A673 (cell line): ENCODE measurements around the gene GALNT7.

Source experiments
- CTCF ChIP-seq: fragments of 300-800, 200-600 bp; sonication (generic); conservative IDR thresholded peaks from 2 replicates; pipeline ENCODE4 v1.5.1; 2017; ENCODE audit warnings: low read depth, mild to moderate bottlenecking, antibody characterized with exemption, low read length, moderate library complexity, mixed read lengths
- EZH2 ChIP-seq: fragments of 200-600 bp; sonication (generic); IDR thresholded peaks from 2 replicates; pipeline ENCODE4 v1.6.1; 2017; ENCODE audit warnings: borderline replicate concordance, low read depth, mild to moderate bottlenecking, mixed read lengths, antibody characterized with exemption, low read length; ENCODE audit not compliant: poor library complexity, severe bottlenecking

DNA sequence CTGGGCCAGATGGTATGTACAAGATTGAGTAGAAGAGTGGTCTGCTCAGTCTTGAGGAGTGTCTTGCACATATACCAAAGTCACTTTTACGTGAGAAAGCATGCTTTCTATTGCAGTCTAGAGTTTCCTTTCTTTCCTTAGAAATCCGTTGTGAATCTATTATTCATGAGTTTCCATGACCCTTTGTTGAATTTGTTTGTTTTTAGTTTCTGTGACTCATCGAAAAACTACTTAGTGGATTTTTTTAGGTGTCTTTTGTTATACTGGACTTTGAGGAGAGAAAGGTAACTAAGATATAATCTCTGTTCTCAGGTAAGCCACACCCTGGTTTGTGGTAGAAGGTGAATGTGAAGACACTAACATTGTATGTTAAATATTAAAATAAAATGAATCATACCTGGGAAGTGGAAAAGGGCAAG, 23.0 kb downstream of the GALNT7 start:
- TF ChIP-seq CTCF (no peak), EZH2 (no peak)
